Measurements from ENCODE around the gene NRL.

NRL gene

DNA sequence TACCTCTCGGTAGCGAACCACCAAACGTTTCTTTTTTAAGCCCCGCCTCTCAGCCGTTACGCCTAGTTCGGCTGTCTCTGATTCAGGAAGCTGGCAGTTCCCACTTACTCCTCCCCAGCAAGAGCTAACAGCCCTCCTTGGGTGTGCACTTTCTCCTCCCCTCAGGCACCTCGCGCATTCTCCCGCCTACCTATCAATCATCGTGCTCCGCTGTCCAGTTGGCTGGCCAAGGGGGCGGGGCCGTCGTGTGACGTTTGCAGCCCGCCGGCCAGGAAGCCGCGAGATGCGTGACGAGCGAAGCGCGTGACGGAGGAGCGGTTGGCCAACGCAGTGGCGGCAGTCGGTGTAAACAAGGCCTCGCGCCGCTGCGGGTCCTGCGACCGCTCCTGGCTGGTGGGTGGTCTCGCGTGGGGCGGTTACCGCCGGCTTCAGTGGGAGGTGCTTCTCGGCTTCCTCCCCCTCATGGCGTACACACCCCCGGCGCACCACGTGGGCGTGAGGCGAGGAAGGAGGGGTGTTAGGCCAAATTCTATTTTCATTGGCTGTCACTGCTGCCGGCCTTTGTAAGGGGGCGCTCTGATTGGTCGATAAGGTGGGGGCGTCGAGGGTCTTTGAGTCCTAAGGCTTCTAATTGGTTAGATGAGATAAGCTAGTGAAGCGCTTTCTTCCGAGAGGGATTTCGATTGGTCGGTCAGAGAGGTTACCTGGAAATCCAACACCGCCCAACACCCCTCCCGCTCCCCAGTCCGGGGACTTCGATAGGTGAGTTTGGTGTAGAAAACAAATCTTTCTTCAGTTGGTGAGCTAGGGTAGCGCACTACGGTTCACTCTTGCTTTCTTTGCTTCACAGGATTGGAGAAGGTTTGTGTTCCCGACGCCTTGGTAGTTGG is at the start of gene NRL, which contains the start of gene DCAF11:
TSS of gene NRL (minus strand) at position 418 of the 890 bp plus-strand sequence. CDS start 32,101 bp downstream, outside the sequence.
TSS of gene DCAF11 (plus strand) at position 246 of the 890 bp plus-strand sequence. CDS start 818 bp downstream, outside the sequence.
- peak; percentile 100 for DNase-seq (ENCODE audit: low read depth)

DNA sequence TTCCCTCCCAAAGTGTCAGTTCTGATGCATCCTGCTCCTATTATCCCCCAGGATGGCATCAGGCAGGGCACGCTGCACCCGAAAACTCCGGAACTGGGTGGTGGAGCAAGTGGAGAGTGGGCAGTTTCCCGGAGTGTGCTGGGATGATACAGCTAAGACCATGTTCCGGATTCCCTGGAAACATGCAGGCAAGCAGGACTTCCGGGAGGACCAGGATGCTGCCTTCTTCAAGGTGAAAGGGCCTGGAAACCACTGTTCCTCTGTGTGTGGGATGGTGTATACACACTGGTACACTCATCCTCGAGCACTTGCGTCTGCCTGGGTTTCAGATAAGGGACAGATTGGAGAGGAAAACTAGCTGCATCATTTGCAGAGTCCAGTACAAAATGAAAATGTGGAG is 47.3 kb upstream of the NRL start:
- no peak for DNase-seq (ENCODE audit: low read depth)

DNA sequence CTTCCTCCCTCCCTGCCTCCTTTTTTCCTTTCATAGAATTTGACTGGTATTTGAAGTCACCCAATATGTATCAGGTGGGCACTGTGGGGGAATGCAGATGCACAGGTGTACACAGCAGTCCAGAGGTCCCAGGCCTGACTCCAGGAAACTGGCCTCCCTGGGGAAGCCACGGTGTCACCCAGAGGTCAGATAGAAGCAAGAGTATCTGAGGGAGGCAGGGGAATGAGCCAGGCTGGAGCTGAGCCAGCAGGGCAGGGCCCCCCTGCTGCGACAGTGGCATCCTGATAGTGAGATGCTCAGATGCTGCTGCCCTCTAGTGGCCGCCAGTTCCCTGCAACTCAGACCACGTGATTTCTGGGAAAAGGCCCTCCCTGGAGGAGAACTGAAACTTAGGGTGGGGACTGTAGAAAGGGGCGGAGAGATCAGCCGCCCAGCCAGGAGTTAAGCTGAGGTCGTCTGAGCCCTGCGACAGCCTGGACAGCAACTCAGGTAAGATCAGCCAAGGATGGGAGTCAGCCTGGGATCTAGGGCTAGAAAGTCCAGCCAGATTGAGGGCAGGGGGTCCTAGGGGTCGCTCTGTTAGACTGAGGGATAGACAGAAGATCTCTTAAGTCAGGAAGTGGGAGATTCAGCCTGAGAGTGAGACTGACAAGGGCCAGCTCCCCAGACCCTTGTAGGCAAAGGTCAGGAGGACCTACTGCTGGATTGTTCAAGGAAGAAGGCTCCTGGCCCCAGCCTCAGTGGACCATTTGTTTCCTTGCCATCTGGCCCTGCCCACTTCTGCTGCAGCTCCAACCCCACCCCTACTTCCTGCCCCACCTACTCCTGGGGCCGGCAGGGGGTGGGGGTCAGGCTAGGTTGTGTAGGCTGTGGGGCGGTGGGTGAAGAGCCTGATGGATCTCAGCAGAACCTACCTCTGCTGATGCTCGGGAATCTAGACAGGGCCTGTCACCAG is 46.4 kb upstream of the NRL start, which contains the start of gene IRF9:
TSS of gene IRF9 (plus strand) at position 416 of the 955 bp plus-strand sequence. CDS start 880 bp downstream, outside the sequence.
- DNase-seq (ENCODE audit: low read depth): peak; percentile 77

DNA sequence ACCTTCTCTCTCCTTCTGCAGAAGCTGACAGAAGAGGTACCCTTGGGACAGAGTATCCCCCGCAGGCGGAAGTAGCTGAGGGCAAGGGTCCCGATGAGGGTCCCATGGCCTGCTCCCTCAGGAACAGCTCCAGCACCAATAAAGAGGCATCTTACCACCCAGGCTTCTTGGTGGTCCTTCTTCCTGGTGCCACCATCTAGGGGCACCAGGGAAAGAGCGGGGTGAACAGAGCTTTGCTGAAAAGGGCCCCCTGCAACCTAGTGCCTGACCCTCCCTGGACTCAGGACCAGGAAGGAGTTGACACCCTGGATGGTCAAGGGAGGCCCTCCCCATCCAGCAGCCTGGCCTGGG is 45.7 kb upstream of the NRL start:
- DNase-seq (ENCODE audit: low read depth): no peak

DNA sequence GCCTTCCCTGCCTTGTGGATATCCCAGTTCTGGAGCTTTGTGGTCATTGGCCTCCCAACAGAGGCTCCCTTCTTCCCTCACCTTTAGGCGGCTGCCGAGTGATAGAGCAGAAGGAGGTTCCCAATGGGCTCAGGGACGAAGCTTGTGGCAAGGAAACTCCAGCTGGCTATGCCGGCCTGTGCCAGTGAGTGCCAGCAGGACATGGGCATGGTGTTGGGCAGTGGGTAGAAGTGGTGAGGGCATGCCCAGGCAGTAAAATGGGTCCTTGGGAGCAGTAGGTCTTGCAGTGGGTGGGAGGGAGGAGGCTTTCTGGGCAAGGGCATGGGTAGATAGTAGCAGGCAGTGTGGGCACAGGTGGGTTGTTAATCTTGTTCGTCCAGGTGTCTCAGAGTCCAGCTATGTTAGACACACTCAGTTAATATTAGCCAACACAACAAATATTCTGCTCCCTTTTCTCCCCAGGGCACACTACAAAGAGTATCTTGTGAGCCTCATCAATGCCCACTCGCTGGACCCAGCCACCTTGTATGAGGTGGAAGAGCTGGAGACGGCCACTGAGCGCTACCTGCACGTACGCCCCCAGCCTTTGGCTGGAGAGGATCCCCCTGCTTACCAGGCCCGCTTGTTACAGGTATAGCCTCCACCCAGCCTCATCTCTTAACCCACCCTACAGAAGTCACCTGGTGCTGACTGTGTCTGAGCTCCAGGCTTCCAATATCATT is 45.2 kb upstream of the NRL start:
- DNase-seq (ENCODE audit: low read depth): no peak

DNA sequence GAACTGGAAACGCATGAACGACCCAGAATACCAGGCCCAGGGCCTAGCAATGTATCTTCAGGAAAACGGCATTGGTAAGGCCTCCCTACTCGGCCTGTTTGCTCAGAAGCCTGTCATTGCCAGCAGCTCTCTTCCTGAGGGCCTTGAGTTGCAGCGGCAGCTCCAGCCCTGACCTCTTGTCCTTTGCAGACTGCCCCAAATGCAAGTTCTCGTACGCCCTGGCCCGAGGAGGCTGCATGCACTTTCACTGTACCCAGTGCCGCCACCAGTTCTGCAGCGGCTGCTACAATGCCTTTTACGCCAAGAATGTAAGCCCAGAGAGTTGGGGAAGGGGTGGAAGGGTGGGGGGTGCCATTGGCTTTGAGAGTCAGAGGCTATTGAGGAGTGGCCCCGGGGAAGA is 42.6 kb upstream of the NRL start:
- no peak for DNase-seq (ENCODE audit: low read depth)

DNA sequence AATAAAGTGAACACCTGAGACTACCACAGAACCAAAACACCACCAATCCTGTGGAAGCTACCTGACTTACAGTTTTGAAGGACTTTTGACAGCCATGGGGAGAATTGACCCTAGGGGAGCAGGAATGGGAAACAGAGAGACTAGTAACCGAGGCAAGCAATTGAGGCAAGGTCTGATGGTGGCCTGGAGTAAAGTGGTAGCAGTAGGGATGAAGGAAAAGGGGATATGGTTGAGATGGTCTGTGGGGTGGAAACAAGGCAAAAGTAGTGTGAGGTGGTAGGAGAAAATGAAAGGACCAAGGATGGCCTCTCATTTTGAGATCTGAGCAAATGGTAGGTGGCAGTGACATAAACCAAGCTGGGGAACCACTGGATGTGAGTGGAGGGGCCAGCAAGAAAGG is 42.1 kb upstream of the NRL start:
- no peak for DNase-seq (ENCODE audit: low read depth)

DNA sequence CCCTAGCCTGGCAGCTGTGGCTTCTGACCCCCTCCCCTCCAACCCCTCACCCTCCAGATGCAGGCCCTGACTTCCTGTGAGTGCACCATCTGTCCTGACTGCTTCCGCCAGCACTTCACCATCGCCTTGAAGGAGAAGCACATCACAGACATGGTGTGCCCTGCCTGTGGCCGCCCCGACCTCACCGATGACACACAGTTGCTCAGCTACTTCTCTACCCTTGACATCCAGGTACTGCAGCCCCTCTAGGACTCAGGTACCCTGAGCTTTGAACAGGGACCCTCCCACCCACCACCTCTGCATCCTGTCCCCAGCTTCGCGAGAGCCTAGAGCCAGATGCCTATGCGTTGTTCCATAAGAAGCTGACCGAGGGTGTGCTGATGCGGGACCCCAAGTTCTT is 40.4 kb upstream of the NRL start:
- no peak for DNase-seq (ENCODE audit: low read depth)

DNA sequence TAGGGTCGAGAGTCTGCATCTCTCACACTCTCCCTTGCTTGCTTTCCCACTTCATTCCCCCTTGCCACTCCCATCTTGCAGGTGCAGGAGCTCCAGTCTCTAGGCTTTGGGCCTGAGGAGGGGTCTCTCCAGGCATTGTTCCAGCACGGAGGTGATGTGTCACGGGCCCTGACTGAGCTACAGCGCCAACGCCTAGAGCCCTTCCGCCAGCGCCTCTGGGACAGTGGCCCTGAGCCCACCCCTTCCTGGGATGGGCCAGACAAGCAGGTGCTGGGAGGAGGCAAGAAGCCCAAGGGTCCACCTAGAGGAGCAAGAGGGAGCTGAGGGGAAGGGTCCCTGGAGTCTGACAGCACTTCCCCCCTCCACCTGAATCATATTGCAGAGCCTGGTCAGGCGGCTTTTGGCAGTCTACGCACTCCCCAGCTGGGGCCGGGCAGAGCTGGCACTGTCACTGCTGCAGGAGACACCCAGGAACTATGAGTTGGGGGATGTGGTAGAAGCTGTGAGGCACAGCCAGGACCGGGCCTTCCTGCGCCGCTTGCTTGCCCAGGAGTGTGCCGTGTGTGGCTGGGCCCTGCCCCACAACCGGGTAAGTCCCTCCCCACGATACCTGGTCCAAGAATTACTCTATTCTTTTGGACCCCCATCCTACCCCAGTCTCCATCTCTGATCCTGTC is 36.8 kb upstream of the NRL start:
- no peak for DNase-seq (ENCODE audit: low read depth)

DNA sequence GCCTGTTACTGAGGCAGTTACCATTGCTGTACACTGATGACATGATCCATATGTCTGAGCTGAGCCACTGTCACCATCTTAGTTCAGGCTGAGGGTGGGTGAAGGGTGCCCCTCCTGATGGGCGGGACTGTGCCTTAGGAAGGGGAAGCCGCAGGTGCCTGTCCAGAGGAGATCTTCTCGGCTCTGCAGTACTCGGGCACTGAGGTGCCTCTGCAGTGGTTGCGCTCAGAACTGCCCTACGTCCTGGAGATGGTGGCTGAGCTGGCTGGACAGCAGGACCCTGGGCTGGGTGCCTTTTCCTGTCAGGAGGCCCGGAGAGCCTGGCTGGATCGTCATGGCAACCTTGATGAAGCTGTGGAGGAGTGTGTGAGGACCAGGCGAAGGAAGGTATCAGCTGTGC is 36.2 kb upstream of the NRL start:
- no peak for DNase-seq (ENCODE audit: low read depth)

DNA sequence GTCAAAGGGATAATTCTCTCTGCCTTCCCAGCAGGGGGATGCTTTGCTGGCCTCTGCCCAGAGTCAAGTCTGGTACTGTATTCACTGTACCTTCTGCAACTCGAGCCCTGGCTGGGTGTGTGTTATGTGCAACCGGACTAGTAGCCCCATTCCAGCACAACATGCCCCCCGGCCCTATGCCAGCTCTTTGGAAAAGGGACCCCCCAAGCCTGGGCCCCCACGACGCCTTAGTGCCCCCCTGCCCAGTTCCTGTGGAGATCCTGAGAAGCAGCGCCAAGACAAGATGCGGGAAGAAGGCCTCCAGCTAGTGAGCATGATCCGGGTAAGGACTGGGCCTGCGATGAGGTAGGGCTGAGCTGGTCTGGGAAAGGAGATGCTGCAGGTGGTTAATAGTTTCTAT is 35.8 kb upstream of the NRL start:
- no peak for DNase-seq (ENCODE audit: low read depth)

DNA sequence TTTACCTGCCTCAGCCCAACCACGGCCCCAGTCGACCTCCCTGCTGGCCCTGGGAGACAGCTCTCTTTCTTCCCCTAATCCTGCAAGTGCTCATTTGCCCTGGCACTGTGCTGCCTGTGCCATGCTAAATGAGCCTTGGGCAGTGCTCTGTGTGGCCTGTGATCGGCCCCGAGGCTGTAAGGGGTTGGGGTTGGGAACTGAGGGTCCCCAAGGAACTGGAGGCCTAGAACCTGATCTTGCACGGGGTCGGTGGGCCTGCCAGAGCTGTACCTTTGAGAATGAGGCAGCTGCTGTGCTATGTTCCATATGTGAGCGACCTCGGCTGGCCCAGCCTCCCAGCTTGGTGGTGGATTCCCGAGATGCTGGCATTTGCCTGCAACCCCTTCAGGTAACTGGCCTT is 35.3 kb upstream of the NRL start:
- no peak for DNase-seq (ENCODE audit: low read depth)

DNA sequence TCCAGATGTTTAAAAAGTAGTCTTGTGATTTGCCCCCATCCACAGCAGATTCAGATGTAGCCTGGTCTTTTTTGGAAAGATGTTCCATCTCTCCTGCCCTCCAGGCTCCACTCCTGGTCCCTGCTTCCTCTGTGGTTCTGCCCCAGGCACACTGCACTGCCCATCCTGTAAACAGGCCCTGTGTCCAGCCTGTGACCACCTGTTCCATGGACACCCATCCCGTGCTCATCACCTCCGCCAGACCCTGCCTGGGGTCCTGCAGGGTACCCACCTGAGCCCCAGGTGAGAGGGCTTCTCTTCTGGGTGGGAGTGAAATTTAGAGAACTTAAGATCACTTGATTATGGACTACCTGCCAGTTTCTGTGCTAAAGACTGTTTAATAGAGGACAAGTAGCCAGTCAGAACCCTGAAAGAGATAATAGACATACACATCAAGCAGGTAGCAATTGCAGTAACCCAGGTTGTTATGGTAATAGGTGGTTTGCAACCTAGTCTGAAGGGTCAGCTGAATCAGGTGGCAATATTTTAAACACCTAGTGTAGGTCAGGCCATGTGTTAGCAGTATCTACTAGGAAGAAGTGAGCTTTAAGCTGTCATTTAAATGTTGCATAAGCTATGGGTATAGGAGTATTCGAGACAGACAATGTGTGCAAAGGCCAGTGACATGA is 34.7 kb upstream of the NRL start:
- DNase-seq (ENCODE audit: low read depth): no peak

DNA sequence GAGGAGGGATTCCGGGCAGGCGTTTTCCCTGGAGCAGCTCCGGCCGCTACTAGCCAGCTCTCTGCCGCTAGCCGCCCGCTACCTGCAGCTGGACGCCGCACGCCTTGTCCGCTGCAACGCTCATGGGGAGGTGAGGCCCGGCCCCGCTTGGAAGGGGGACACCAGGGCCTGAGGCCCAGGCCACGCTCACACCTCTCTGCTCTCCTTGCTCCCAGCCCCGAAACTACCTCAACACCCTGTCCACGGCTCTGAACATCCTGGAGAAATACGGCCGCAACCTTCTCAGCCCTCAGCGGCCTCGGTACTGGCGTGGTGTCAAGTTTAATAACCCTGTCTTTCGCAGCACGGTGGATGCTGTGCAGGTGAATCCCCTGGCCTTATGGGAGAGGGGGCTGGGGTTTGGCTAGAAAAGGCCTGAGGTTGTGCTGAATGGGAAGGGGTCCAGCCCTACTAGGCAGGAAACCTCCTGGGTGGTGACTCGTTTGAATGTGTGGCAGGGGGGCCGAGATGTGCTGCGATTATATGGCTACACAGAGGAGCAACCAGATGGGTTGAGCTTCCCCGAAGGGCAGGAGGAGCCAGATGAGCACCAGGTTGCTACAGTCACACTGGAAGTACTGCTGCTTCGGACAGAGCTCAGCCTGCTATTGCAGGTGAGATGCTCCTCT is 33.1 kb upstream of the NRL start:
- no peak for DNase-seq (ENCODE audit: low read depth)

DNA sequence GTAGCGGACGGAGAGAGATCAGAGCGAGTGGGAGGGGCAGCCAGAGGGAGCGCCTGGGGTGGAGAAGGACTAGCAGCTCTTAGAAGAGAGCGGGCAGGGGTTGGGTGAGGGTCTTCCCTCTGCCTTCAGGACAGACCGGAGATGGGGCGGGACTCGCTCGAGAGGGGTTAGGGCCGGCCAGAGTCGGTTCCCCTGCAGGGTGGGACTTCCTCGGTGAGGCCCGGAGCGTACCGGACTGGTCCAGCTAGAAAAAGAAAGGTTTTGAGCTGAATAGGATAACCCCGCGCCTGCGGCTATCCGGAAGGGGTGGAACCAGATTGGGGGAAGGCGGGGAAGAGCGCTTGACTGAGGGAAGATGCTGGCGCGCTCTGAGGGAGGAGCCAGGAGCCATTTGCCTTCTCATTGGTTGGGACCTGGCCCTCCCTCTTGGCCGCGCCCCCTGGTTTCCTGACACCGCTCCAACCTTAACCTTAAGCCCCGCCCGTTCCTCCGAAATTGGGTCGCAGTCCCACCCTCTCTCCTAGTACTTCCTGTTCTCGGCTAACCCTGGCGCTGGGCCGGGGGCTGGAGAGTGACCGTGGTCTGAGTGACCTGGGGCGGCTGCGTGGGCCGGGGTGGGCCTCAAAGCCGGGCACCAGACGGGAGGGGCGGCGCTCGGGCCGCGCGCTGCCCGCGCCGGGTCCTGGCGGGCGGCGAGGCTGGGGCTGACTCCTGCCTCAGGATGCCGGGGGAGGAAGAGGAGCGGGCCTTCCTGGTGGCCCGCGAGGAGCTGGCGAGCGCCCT is 32.4 kb upstream of the NRL start, which contains the start of gene RNF31:
TSS of gene RNF31 (plus strand) at position 521 of the 783 bp plus-strand sequence. CDS start at position 722, 201 bp downstream.
- peak; percentile 95 for DNase-seq (ENCODE audit: low read depth)

DNA sequence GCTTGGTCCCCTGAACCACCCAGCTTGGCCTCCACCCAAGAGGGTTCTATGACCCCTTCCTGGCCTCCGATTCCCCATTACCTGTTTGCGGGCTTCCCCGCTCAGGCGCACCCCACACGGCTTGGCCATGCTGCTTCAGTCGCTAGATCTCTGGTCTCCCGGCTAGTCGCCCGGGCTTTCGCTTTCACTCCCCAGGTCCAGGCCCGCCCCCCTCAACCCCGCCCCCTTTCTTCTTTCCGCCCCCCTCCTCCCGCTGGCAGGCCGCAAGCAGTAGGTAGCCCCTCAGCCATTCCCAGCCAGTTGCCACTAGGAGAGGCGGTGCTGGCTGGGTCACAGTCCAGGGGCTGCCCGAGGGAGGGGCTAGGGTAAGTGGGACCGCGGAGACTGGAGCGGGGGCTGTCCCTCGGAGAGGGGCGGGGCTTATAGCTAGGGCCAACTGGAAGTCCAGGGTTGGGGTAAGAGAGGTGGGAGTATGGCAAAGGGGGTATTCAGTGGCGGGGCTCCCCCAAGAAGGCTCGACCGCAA is 31.8 kb upstream of the NRL start, which contains the start of gene PSME2:
TSS of gene PSME2 (minus strand) at position 158 of the 525 bp plus-strand sequence. CDS start at position 129, 29 bp downstream.
- DNase-seq (ENCODE audit: low read depth): peak; percentile 83

DNA sequence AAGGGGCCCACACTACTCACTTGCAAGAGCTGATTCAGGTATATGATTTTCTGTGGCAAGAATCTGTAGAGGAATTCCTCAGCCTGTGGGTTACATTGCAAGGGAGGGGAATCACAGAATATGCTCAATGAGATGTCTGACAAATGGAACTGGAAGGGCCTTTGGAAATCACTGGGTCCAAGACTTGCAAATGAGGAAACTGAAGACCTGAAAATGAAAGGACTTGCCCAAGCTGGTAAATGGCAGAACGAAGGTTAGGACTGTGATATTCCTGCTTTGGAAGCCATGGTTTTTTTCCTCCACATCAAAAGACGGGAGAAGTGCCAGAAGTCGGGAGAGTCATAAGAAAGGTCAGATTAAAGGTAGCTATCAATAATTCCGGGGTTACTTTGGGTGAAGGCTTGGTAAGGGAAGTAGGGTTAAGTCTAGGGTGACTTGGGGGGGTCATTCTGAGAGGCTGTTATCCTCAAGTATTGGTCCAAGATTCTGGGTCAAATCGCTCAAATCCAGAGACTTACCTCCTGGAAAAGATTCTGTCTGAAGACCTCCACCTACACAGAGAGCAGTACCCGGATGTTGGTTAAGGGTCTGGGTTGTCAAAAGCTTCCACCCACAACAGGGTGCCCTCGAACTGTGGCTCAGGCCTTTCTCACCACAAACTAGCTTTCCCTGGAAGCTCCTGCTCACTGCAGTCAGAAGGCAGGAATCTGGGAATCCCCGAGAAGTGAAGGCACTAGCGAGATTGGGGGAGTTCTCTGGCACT is 31.1 kb upstream of the NRL start:
- DNase-seq (ENCODE audit: low read depth): peak; percentile 36

DNA sequence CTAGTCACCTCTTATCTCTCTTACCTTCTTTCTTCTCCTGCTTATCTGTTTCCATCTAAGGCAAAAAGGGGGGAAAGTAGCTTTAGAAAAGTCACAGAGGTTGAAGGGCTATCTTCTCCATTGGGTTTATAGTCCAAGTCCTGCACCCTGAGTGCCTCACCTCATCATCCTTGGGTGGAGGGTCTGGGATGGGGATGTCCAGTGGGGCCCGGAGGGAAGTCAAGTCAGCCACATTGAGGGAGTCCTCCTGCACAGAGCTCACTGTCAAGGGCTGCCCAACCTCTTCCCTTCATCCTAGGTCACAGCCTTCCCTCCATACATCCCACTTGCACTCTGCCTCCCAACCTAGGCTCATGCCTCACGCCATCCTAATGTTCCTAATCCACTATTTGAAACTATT is 30.5 kb upstream of the NRL start:
- DNase-seq (ENCODE audit: low read depth): no peak

All from non-pigmented ciliary epithelial cell (primary cell).